GM12878 (cell line): ENCODE measurements around the gene RWDD2A. TPM values are rescaled to one million over a fixed set of nuclear protein-coding genes. Genes with fewer than 3 reads are reported as not detected.

ENCODE experiments used
- ATAC-seq: fragments of 200-7000 bp; cut with Tn5 transposase; 3 replicates; pipeline ENCODE4 v1.9.1; 2020; ENCODE audit warnings: mild to moderate bottlenecking, moderate library complexity
- BruUV-seq: library from RNA; stranded (reverse); fragments of 400-500 nt; replicated peaks from 2 replicates; lab custom pipeline; 2021; lab: Mats Ljungman, UMichigan
- CTCF ChIA-PET: fragments of 300-600 bp; sonication (Branson Sonifier 250); formaldehyde crosslinking; extraction: SDS; loops from one replicate; lab custom pipeline; 2021; ENCODE audit warnings: inconsistent platforms; lab: Yijun Ruan, JAX
- POLR2A ChIA-PET: fragments of 350-600 bp; formaldehyde crosslinking; extraction: SDS; loops from one replicate; lab custom pipeline; 2021; ENCODE audit warnings: inconsistent platforms; lab: Charles Lee
- RAD21 ChIA-PET: fragments of 300-600 bp; sonication (Branson Sonifier 250); formaldehyde crosslinking; loops from one replicate; lab custom pipeline; 2023; ENCODE audit warnings: antibody characterized with exemption; ENCODE audit not compliant: unreplicated experiment; lab: Charles Lee
- SMC1A ChIA-PET: fragments of 300-600 bp; sonication (Branson Sonifier 250); formaldehyde crosslinking; loops from one replicate; lab custom pipeline; 2023; ENCODE audit not compliant: unreplicated experiment, uncharacterized antibody; lab: Charles Lee
- DNase-seq: peaks from one replicate; pipeline ENCODE4 v3.0.0-alpha.2; 2011; ENCODE audit warnings: low read depth, low spot score
- FAIRE-seq: peaks from 3 replicates; lab custom pipeline; 2011; peaks lifted over from hg19 to GRCh38; lab: Jason Lieb, UNC
- H2AFZ ChIP-seq: 2 replicates; pipeline ENCODE4 v1.6.0; 2011; ENCODE audit warnings: low read depth, low read length, control low read depth; ENCODE audit not compliant: control insufficient read depth
- H3K27ac ChIP-seq: 2 replicates; pipeline ENCODE4 v1.5.1; 2011; ENCODE audit warnings: control low read depth; ENCODE audit not compliant: control insufficient read depth, insufficient read depth
- H3K27me3 ChIP-seq, 2 experiments: replicated peaks in 1 of 2; 2 replicates each; pipeline versions ENCODE4 v1.6.0 to v1.6.1; 2011; ENCODE audit warnings: low read length in 1 of 2; ENCODE audit not compliant: control insufficient read depth in 2 of 2, insufficient read depth in 2 of 2
- H3K36me3 ChIP-seq, 2 experiments: 2 replicates each; pipeline ENCODE4 v1.5.1; 2011; ENCODE audit warnings: low read length in 1 of 2; ENCODE audit not compliant: control insufficient read depth in 2 of 2, insufficient read depth in 2 of 2
- H3K4me1 ChIP-seq: 2 replicates; pipeline ENCODE4 v1.6.1; 2011; ENCODE audit warnings: mild to moderate bottlenecking, low read length, moderate library complexity, mixed read lengths; ENCODE audit not compliant: control insufficient read depth, insufficient read depth
- H3K4me2 ChIP-seq: 2 replicates; pipeline ENCODE4 v1.6.0; 2011; ENCODE audit warnings: control low read depth; ENCODE audit not compliant: control insufficient read depth, insufficient read depth
- H3K4me3 ChIP-seq: fragments of 200-600 bp; sonication (generic); 2 replicates; pipeline ENCODE4 v1.5.1; 2016
- H3K79me2 ChIP-seq: 2 replicates; pipeline ENCODE4 v1.6.0; 2011; ENCODE audit warnings: low read length; ENCODE audit not compliant: control insufficient read depth, insufficient read depth
- H3K9ac ChIP-seq: 2 replicates; pipeline ENCODE4 v1.8.0; 2011; ENCODE audit warnings: low read length, control low read depth, mixed read lengths; ENCODE audit not compliant: control insufficient read depth, insufficient read depth
- H3K9me3 ChIP-seq: replicated peaks from 3 replicates; pipeline ENCODE4 v1.5.1; 2011; ENCODE audit warnings: mild to moderate bottlenecking, low read length; ENCODE audit not compliant: control insufficient read depth, insufficient read depth
- H4K20me1 ChIP-seq: 2 replicates; pipeline ENCODE4 v1.6.0; 2011; ENCODE audit not compliant: control insufficient read depth, insufficient read depth
- ATF2 ChIP-seq: IDR thresholded peaks from 2 replicates; pipeline ENCODE4 v1.6.1; 2012; ENCODE audit warnings: low read length, inconsistent platforms
- HDGF ChIP-seq: fragments of 450-650 bp; IDR thresholded peaks from 2 replicates; pipeline ENCODE4 v1.6.1; 2016; ENCODE audit warnings: antibody characterized with exemption
- KAT2A ChIP-seq: conservative IDR thresholded peaks from 2 replicates; pipeline ENCODE4 v1.6.1; 2011; ENCODE audit warnings: low read depth, low read length; ENCODE audit not compliant: control insufficient read depth
- KLF5 ChIP-seq: fragments of 450-650 bp; IDR thresholded peaks from 2 replicates; pipeline ENCODE4 v1.6.1; 2014; ENCODE audit warnings: mild to moderate bottlenecking; ENCODE audit not compliant: partially characterized antibody
- NR2F1 ChIP-seq: fragments of 450-650 bp; conservative IDR thresholded peaks from 2 replicates; pipeline ENCODE4 v1.6.1; 2017; ENCODE audit warnings: mild to moderate bottlenecking
- RCOR1 ChIP-seq: conservative IDR thresholded peaks from 2 replicates; pipeline ENCODE4 v1.6.1; 2012; ENCODE audit warnings: low read depth, low read length, improper control_type of control experiment
- ZBTB11 ChIP-seq: fragments of 450-650 bp; formaldehyde crosslinking; IDR thresholded peaks from 2 replicates; pipeline ENCODE4 v1.5.0; 2022; ENCODE audit warnings: mild to moderate bottlenecking, missing genetic modification characterization
- WGBS: methylation state at CpG from one replicate; pipeline ENCODE4 v1.1.6; 2016; ENCODE audit warnings: low lambda C conversion rate; ENCODE audit not compliant: insufficient replicate concordance, insufficient coverage; ENCODE audit errors: missing lambda C conversion rate; 5-methylcytosine and 5-hydroxymethylcytosine counted together
- in situ Hi-C: fragments of 300-500 bp; cut with MboI; formaldehyde crosslinking; loops from 9 replicates; pipeline ENCODE4 v1.14.3; 2018; ENCODE audit warnings: mixed read lengths
- intact Hi-C: fragments of 100-400 bp; cut with micrococcal nuclease; formaldehyde crosslinking; loops from one replicate; pipeline ENCODE4 v1.14.2; 2022; ENCODE audit not compliant: unreplicated experiment
- polyA plus RNA-seq, 11 experiments: library from polyadenylated mRNA; depleted of rRNA in 4 of 11; unstranded in 6 of 11; stranded (reverse) in 5 of 11; fragments of >200 nt; fragmentation: Nextera tagmentation in 4 of 11; fragmentation: Illumina TruSeq in 1 of 11; extraction: Ambion mirVana in 4 of 11; extraction: Trizol in 1 of 11; gene quantifications; 1 replicate in 1 of 11; 2 replicates in 10 of 11; pipeline versions ENCODE4 v1.2.1 to v1.2.3, GENCODE V29; 2011 to 2016; ENCODE audit warnings: inconsistent platforms in 2 of 11, missing spikeins in 2 of 11, low read depth in 1 of 11
- total RNA-seq, 4 experiments: library from RNA; depleted of rRNA in 3 of 4; stranded (reverse); fragments of >200 nt in 3 of 4; fragmentation: Illumina TruSeq in 1 of 4; extraction: Trizol in 1 of 4; gene quantifications; 2 replicates each; pipeline versions ENCODE4 v1.2.1 to v1.2.3, GENCODE V29; 2013 to 2021

Gene RWDD2A
- total and polyA plus RNA-seq, 10 of the 15 experiments (the other 5 are each of a cell fraction or from before 2014, with no cell fraction given): 2.3 to 4.6 (median 2.9) TPM

GRCh38 chr6:83202031-83202430 lies 8.9 kb downstream of the RWDD2A start:
- FAIRE-seq (no peak), ATAC-seq (no peak), DNase-seq (no peak)
- no TSS peak for BruUV-seq
- intact Hi-C loops: no loop called here
- H3K9ac ChIP-seq: no peak overlapping the region
- H3K79me2 ChIP-seq: no peaks in the 10 kb centered on the region
- H3K9me3 ChIP-seq: no peaks in the 10 kb centered on the region
- H2AFZ ChIP-seq: no peak overlapping the region
- ChIA-PET CTCF (interaction anchor here (0.9 to 19.2 kb wide), 4 partner anchors 13 to 334 kb away, joined by 3 to 195 read pairs (median 12); partner anchors contain the start of genes DOP1A and UBE3D), SMC1A (no interaction called here), RAD21 (no interaction called here), POLR2A (no interaction called here)
- no peak overlapping the region for H3K27ac ChIP-seq
- H3K27me3 ChIP-seq: no peaks in the 10 kb centered on the region
- in situ Hi-C loops: loop anchor here (10.0 kb wide), 1 partner anchor 957 kb away; the partner anchor contains the start of gene IBTK
- 84% methylated on average over 4 of the region's 4 CpGs for WGBS
- no peaks in the 10 kb centered on the region; the same call in 1 of the 2 replicates for H3K4me1 ChIP-seq
- no peak overlapping the region for H3K4me2 ChIP-seq
- peaks cover 0 to 2% of the 10 kb centered on the region in 2 experiments; a peak in 1 of 4 replicates for H3K36me3 ChIP-seq
- no peaks in the 10 kb centered on the region for H4K20me1 ChIP-seq
- TF ChIP-seq KLF5 (no peak), ATF2 (no peak), ZBTB11 (CRISPR knock-in tag) (no peak), KAT2A (no peak), RCOR1 (no peak), HDGF (no peak), NR2F1 (no peak)
- H3K4me3 ChIP-seq: no peak overlapping the region
